Measurements from ENCODE around the gene PRR29.
"Not testable (repeated sequence)": the region's sequence is repeated elsewhere in the genome, so short reads cannot be mapped to it uniquely, and the experiment has no call there.

The PRR29 gene

GRCh38 chr17:63974594-63975192 is 23.5 kb upstream of the PRR29 start:
- DNase-seq = no peak

DNA sequence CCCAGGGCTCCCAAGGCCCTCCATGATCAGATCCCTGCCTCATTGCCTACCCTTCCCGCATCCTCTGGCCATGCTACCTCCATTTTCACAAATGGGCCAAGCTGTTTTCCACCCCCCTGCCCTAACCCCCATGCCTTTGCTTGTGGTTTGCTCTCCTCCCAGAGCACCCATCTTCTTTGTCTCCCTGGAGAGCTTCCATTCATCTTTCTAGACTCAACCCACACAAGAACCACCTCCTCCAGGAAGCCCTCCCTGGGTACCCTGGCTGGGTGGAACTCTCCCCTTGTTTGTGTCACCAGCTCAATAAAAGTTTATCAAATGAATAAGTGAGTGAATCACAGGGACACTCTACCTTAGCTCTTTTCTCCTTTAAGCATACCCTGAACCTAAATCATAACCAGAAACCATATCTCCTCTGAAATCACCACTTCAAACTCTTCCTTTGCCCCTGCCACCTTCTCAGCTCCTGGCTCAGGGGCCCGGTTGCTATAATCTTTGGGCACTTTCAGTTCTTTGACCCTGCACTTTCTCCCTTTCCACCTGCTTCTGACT is 22.5 kb upstream of the PRR29 start:
- DNase-seq = no peak

DNA sequence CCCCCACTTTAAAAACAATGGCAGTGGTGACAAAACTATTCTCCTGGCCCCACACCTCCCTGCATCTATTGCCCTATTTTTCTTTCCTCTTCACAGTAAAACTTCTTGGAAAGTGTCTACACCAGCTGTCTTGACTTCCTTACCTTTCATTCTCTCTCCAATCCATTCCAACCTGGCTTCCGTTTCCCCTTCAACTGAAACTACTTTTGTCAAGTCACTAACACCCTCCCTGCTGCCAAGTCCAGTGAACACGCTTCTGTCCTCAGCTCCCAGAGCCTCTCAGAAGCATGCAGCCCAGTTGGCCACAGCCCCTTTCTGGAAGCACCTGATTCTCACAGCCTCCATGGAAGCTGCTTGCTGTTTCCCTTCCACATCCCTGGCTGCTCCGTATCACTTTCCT is 21.4 kb upstream of the PRR29 start:
- DNase-seq = no peak

GRCh38 chr17:63978272-63979200 is 19.6 kb upstream of the PRR29 start:
- no peak for DNase-seq

DNA sequence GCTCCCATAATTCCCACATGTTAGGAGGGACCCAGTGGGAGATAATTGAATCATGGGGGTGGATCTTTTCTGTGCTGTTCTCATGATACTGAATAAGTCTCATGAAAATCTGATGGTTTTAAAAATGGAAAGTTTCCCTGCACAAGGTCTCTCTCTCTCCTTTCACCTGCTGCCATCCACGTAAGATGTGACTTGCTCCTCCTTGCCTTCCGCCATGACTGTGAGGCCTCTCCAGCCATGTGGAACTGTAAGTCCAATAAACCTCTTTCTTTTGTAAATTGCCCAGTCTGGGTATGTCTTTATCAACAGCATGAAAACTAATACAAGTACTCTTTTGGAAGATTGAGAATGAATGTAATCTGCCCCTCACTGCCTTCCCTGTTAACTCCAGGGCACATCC is 15.5 kb upstream of the PRR29 start:
- not testable (repeated sequence) for DNase-seq

GRCh38 chr17:63983320-63983719 is 14.8 kb upstream of the PRR29 start:
- DNase-seq = peak in 3 of 4 experiments; percentile 50 to 54 (median 52)

GRCh38 chr17:63984236-63984635 is 13.9 kb upstream of the PRR29 start:
- DNase-seq = peak; percentile 37 to 54 (median 52)

DNA sequence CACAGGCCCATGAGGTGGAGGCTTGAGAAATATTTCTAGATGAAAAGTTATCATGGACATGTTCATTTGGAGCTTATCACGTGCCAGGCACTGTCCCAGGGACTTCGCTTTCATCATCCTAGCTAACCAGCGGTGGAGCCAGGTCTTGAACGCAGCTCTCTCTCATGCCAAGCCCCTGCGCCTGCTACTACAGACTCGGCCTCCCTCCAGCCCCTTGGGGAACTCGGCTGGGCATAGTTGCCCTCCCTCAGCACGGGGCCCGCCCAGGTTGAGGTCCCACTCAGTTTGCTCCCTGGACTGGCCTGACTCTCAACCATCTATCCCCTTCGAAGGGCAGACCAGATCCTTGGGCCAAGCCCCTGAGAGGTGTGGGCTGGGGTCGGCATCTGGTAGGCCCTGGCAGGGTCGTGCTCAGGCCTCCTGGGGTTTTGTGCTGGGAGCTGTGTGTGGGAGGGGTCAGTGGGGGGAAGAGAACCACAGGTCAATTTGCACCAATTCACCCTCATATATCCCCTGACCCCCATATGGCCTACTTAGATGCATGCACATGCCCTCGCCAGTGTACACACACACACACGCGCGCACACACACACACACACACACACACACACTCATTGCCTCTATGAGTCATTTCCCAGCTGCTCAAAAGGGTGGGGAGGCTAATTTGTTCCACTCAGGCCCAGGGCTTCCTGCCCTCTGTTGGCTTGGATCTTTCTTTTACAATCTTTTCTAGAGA is 13.3 kb upstream of the PRR29 start:
- DNase-seq = peak; percentile 76 to 83 (median 79)

- no peak for DNase-seq
Observed at GRCh38 chr17:63985387-63986140, 12.6 kb upstream of the PRR29 start.

- no peak for DNase-seq
Observed at GRCh38 chr17:63986821-63987220, 11.3 kb upstream of the PRR29 start.

DNA sequence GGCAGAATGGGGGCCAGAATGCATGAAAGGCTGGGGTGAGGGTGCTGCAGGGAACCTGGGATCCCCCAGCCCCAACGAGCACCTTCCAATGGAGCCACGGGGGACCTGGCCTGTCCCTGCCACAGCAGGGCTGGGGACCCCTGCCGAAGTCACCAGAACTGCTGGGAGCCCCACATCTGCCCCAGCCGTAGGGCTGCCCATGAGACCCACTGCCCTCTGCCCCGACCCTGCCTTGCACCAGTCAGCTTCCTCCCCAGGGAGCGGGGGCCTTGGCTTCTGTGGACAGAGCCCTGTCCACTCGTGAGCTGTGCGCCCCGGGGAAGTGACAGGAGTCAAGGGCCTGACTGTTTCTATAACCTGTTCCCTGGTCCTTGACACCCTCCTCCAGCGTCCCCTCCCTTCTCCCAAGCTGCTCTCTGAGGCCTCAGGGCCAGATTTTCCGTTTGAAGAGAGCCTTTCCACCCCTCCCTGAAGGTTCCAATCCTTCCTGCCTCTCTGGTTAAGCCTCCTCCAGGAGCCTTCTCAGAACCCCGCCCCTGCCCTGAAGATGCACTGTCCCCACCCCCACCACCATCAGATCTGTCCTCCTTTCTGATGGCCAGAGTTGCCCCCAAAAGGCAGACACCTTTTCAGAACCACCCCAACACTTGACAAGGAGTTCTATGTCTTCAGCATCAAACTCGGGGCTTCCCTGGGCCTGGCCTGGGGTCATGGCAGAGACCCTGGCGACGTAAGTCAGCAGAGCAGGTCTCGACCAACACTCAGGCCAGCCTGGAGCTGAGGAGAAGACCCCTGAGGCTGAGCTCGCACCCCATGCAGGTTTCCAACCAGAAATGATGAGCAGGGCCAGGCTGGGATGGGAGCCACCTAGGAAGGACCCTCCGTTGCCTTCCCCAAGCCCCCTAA is 10.7 kb upstream of the PRR29 start:
- DNase-seq = no peak

DNA sequence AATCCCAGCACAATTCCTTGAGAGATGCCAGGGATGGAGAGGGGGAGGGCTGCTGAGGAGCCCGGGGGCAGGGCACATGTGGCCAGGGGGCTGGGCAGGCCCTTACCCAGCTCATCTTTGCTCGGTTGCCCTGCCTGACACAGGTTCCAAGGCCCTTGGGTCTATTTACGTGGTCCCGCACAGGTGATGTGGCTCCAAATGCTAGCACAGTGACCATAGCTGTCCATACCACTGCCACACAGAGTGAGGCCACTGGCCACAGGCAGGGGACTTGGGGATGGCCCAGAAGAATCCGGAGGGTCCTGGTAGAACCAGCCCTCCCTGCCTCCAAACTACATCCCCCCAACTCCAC is 10.0 kb upstream of the PRR29 start:
- DNase-seq = no peak

DNA sequence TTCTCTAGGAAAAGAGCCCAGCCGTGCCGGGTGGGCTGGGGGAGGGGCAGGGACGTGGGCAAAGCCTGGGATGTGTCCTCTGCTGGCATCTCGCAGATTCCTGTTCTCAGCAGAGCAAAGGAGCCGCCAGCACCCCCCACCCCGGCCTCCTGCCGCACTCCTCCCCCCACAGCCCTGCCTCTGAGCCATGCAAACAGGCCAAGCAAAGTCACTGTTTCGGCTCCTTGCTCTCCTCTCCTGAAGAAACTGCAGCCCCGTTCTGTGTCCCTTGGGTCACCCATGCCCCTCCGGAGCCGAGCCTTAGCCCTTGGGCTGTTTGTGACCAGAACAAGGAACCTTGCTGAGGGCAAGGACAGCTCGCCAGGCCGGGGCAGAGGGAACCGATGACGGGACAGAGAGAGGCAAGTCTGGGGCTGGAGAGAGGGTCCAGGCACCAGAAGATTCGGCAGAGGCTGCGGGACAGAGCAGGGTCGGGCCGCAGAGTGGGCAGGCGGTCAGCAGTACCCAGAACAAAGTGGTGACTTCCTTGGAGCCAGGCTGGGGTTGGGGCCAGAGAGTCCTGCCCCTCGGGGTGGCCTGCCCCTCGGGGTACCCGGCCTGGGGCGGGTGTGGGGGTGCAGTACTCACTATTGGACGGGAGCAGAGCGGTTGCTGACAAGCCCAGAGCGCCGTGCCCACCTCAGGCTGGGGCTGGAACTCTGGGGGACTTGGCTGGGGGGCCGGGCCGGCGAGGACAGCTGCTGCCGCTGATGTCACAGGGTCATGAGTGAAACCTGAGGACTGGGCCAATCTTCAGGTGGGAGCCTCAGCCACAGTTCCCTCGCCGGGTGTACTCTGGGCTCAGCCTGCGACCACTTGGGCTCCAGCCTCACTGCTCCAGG is 9.2 kb upstream of the PRR29 start:
- no peak for DNase-seq

DNA sequence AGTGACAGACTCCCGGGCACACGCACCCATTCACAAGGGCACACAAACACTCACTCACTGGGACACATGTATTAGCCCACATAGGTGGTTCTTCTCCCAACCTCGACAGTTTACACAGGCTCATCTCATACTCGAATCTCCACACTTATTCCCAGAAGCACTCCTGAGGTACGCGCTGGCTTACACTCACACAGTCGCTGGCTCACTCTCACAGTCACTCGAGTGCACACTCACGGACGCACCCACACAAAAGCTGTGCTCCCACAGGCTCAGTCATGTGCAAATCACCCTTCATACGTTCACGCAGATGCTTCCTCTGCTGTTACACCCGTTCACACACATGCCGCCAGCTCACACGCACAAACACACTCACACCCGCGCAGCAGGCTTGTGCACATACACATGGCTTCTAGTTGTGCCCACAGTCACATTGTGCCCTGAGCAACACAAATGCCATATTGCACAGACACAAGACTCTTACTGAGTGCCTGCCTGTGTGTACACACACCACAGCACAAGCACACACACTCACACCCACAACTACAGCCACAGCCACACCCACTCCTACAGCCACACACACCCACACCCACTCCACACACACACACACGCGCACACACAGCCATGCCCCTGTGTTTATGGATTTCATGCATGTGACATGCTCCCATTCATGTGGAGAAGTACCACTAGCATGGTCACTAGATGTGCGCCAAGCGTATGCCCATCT is 8.4 kb upstream of the PRR29 start:
- no peak for DNase-seq

DNA sequence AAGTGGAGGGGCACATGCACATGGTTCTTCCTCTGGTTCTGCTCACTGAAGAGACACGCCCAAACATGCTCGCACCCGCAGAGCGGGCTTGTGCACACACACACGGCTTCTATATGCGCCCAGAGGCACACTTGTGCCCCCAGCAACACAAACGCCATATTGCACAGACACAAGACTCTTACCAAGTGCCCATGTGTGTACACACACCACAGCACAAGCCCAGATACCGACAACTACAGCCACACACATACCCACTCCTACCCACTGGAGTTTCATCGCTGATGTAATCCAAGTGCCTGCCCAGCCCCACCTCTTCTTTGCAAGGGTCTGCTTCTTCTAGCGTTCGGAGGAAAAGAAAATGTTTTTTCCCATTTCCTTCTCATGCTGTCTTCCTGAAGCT is 6.5 kb upstream of the PRR29 start:
- DNase-seq = no peak

DNA sequence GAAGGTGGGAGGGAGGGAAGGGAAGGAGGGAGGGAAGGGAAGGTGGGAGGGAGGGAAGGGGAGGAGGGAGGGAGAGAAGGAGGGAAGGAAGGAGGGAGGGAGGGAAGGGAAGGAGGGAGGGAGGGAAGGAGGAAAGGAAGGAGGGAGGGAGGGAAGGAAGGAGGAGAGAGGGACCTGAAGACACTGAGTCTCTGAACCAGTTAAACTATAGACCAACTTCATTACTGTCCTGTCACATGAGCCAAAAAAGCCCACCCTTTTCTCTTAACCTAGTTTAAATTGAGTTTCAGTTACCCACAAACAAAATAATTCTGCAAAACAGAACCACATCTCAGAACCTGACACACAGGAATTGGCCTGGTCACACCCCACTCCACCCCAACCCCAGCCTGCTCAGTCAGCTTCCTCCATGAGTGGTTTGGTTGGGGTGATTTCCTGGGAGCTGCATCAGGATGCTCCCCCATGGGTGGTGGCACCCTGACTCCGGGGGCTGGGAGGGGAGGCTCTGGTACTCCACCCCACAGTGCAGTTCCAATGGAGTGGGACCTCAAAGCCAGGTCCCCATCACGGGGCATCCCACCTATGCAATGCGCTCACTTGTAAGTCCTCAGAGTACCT is 4.7 kb upstream of the PRR29 start:
- no peak for DNase-seq

- no peak for DNase-seq
Observed at GRCh38 chr17:63995626-63996025, 2.5 kb upstream of the PRR29 start.

- no peak for DNase-seq
Observed at GRCh38 chr17:63996430-63997182, 1.5 kb upstream of the PRR29 start.

Data from suppressor macrophage (primary cell).